A673 (cell line): Measurements from ENCODE around the gene B3GNT8.

Source experiments
- CTCF ChIP-seq: fragments of 300-800, 200-600 bp; sonication (generic); conservative IDR thresholded peaks from 2 replicates; pipeline ENCODE4 v1.5.1; 2017; ENCODE audit warnings: low read depth, mild to moderate bottlenecking, antibody characterized with exemption, low read length, moderate library complexity, mixed read lengths
- EZH2 ChIP-seq: fragments of 200-600 bp; sonication (generic); IDR thresholded peaks from 2 replicates; pipeline ENCODE4 v1.6.1; 2017; ENCODE audit warnings: borderline replicate concordance, low read depth, mild to moderate bottlenecking, mixed read lengths, antibody characterized with exemption, low read length; ENCODE audit not compliant: poor library complexity, severe bottlenecking

- peak; percentile 98 for TF ChIP-seq CTCF
- no peak for TF ChIP-seq EZH2
Observed at GRCh38 chr19:41449079-41449864, 22.1 kb upstream of the B3GNT8 start.
